GM18526 (cell line): Measurements from ENCODE around the gene RFC1.

Experiments used
- POLR2A ChIP-seq: IDR thresholded peaks from 3 replicates; pipeline ENCODE4 v1.6.1; 2011; ENCODE audit not compliant: insufficient read length; ENCODE audit errors: extremely low read depth

Gene RFC1

DNA sequence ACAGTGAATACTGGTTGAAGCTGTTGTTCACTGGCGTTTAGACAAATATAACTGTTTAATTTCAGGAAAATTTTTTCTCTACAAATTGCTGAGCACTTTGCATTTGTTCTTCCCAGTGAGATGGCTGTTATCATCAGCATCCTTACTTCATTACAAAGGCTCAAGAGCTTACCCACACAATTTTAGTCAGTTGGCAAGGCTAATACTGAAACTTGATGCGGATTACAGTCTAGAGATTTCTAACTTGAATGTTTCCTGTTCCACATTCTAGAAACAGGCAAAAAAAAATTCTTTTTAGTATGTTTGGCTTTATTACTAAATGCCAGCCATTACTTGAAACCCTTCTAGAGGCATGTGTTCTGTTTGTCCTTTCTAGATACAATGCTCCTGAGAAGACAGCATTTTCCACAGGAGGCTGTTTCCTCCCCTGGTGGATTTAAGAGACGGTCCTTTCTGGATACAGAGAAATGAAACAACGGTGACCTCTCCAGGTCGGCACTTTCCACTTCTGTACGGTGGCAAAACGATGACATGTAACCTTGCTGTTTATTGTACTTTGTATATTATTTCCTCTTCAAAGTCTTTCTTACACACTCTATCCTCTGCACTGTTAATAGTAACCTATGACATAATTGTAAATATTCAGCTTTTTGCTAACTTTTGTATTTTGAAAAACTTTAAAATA lies 80.9 kb downstream of the RFC1 start:
- no peak for TF ChIP-seq POLR2A

DNA sequence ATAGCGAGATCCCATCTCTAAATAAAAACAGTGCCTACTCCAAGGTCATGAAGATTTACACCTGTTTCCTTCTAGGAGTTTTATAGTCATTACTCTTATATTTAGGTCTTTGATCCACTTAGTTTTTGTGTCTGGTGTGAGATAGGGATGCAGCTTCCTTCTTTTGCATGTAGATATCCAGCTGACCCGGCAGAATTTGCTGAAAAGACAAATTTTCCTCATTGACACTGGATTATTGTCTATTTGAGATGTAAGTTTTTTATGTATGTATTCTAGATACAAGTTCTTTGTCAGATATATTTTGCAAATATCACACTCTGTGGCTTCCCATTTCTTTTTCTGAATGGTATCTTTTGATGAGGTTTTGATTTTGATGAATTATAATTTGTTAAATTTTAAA lies 85.4 kb downstream of the RFC1 start:
- TF ChIP-seq POLR2A, result no peak

DNA sequence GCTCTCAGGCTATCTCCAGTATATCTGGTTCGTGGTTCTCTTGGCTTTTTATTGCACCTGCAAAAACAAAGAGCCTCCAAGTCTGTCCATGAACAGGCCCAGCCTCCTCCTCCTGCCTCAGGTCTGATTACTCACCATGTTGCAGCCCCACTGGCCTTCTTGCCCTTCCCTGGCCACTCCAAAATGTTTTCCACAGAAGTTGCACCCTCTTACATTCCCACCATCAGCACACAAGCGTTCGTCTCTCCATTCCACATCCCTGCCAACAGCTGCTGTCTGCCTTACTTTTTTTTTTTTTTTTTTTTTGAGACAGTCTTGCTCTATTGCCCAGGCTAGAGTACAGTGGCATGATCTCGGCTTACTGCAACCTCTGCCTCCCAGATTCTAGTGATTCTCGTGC lies 86.7 kb downstream of the RFC1 start:
- TF ChIP-seq POLR2A, result no peak

DNA sequence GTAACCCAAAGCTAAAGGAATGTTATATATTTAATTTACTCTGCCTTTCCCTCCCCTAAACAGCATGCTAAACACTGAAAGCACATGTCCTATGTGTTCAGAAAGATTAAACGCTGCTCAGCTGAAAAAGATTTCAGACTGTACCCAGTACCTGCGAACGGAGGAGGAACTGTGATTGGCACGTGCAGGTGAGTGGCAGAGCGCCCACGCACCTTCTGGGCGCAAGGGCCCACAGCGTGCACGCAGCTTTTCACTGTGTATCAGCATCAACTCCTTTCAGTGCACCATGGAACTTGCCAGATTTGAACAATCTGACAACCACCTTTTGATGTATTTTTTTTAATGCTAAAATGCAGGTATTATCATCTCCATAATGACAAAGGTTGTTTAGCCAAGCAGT lies 87.7 kb downstream of the RFC1 start:
- TF ChIP-seq POLR2A, result no peak

DNA sequence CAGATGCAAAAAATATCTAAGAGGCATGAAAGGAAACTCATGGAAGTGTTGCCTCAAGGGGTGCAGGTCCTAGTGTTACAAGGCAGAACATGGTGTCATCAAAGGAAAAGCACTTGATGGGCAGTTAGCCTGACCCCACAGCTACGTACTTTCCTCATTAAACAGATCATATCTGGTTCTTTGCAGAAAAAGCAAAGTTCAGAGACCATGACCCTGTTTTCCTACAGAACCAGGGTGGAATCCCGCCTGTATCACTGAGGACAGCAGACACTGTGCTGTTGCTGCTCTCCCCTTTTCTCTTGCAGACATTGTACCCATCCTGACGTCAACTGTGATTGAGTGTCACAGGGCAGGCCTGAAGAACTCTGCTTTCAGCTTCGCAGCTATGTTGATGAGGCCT lies 91.7 kb downstream of the RFC1 start:
- no peak for TF ChIP-seq POLR2A

DNA sequence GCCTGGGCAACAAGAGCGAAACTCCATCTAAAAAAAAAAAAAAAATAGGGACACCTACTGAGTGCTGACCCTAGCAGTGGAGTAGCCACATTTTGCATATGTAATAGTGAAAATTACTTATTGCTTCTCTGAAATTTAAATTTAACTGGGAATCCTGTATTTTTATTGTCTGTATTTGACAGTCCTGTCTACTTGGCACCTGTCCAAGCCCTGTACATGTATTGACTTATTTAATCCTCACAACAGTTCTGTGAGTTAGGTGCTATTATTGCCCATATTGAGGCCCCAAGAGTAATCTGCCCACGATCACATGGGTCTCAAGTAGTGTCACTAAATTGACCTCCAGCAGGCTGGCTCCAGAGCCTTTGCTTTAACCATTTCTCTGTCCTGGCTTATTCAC lies 102.3 kb downstream of the RFC1 start:
- TF ChIP-seq POLR2A, result no peak

DNA sequence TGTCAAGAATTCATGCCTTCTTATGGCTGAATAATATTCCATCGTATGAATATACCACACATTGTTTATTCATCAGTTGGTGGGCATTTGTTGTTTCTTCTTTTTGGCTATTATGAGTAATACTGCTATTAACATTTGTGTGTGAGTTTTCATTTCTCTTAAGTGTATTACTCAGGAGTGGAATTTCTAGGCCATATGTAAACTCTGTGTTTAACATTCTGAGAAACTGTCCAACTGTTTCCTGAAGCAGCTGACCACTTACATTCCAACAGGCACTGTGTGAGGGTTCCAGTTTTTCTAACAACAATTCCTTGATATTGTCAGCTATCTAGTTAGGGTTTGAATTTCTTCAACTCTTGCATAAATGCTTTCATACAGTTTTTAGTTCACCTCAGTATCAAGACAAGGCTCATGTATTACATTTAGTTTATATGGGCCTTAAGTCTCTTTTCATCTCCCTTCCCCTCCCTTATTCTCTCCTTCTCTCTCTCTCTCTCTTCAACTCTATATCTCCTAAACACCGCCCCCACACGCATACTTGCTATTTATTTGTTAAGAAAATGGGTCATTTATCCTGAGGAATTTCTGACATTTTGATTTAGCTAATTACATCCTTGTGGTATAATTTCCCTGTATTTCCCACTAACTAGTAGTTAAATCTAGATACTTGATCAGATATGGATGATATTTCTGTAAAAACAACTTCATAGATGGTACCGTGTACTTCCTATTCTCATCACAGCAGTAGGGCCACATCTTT lies 106.4 kb downstream of the RFC1 start:
- TF ChIP-seq POLR2A, result no peak

DNA sequence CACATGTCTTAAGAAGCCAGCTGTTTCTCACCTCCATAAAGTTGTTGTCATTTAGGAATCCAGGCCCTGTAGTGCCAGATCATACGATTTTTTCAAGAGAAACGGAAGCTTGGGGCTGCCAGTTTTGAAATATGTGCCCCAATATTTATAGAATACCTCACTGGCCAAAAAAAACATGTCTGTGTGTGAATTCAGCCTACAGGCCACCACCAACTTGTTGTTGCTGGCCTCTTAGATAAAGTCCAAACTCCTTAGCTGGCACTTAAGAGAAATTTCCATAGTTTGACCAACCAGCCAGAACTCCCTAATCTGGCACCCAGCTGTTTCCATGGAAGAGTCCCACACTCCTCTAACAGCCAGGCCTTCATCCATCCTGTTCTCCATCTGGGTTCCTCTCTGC lies 109.7 kb downstream of the RFC1 start:
- TF ChIP-seq POLR2A, result no peak

DNA sequence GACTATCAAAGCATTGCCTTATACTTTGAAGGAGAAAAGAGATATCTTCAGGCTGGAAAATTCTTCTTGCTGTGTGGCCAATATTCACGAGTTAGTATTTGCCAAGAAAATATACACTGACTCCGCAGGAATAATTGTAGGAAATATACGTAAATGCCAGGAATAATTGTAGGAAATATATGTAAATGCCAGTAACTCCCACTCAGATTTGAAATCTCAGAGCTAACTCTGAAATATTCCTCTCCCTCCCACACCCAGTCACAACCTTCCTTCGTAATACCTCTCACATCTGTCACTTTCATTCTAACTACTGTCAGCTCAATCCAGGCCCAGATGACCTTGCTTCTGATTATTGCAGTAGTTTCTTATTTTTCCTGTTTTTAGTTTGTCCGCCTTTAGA lies 110.3 kb downstream of the RFC1 start:
- no peak for TF ChIP-seq POLR2A

DNA sequence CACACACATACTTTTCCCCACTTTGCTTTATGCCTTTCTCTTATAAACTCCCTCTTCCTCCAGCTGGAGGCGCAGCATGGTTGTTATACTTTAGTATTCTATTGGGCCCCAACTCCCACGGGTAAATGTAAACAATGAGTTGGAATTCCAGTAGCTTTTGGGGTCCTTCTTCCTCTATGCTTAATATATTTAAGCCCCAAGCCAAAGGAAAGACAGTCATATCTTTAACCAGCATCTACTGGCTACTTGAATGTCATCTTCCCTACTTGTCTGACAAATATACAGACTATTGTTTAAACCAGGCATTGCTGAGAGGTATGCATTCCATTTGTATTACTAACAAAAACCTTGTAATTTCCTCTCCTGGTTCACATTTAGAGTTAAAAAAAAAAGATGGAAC lies 110.9 kb downstream of the RFC1 start:
- no peak for TF ChIP-seq POLR2A

DNA sequence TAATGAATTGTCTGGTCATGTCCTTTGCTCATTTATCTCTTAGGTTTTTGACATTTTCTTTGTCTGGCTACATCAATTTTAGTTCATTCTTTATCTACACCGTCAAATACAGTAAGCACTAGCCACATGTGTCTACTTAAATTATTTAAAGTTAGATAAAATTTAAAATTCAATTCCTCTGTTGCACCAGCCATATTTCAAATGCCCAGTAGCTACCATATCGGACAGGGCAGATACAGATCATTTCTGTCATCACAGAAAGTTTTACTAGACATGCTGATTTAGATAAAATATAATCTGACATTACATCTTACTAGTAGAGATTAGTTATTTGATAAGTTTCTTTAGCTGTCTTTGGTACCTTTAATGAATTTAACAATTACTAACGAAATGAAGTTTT lies 122.7 kb downstream of the RFC1 start:
- no peak for TF ChIP-seq POLR2A
